Suprapubic skin (tissue), 4 donors: ENCODE results near the gene KCNC4.

Experiments used
- CTCF ChIP-seq, 2 donors: fragments of 200-600 bp in 1 of 2; fragments of 450-650 bp in 1 of 2; sonication (generic) in 1 of 2; IDR thresholded peaks; one replicate each; pipeline ENCODE4 v1.5.1; 2016 to 2019; ENCODE audit warnings: antibody characterized with exemption in 2 of 2, mild to moderate bottlenecking in 1 of 2, moderate library complexity in 1 of 2
- EP300 ChIP-seq: sonication (generic); formaldehyde crosslinking; IDR thresholded peaks from one replicate; pipeline ENCODE4 v1.6.1; 2017; ENCODE audit warnings: antibody characterized with exemption
- POLR2A ChIP-seq, 2 donors: fragments of 450-650 bp; IDR thresholded peaks; one replicate each; pipeline ENCODE4 v1.6.1; 2017; ENCODE audit warnings: antibody characterized with exemption in 2 of 2, mild to moderate bottlenecking in 2 of 2, moderate library complexity in 2 of 2
- POLR2AphosphoS5 ChIP-seq, 3 donors: sonication (generic); formaldehyde crosslinking; IDR thresholded peaks; one replicate each; pipeline ENCODE4 v1.6.1; 2017; ENCODE audit warnings: antibody characterized with exemption in 3 of 3

- TF ChIP-seq CTCF (IDR thresholded peaks at IDR 0.05) (no peak), POLR2AphosphoS5 (IDR thresholded peaks at IDR 0.05) (no peak), EP300 (no peak), POLR2A (IDR thresholded peaks at IDR 0.05) (no peak)
These were observed 12.0 kb upstream of the KCNC4 start for GRCh38 chr1:110197905-110198629.
